Activated naive CD4-positive, alpha-beta T cell treated with Interleukin-2 at 50 U/mL for 16 hours (primary cell): ENCODE data around the gene DDX51.
"Not testable (repeated sequence)": the region's sequence is repeated elsewhere in the genome, so short reads cannot be mapped to it uniquely, and the experiment has no call there.

Source experiments
- DNase-seq: peaks from one replicate; pipeline ENCODE4 v3.0.0-alpha.2; 2020

Gene DDX51

GRCh38 chr12:132109741-132110140, 34.4 kb downstream of the DDX51 start:
- no peak for DNase-seq

GRCh38 chr12:132108211-132108832, 35.8 kb downstream of the DDX51 start:
- DNase-seq, result no peak

GRCh38 chr12:132106921-132107320, 37.2 kb downstream of the DDX51 start:
- DNase-seq, result no peak

GRCh38 chr12:132105467-132105866, 38.7 kb downstream of the DDX51 start:
- DNase-seq, result no peak

GRCh38 chr12:132103542-132104308, 40.4 kb downstream of the DDX51 start:
- no peak for DNase-seq

GRCh38 chr12:132103072-132103471, 41.0 kb downstream of the DDX51 start:
- DNase-seq, result not testable (repeated sequence)

GRCh38 chr12:132102297-132102696, 41.8 kb downstream of the DDX51 start:
- DNase-seq, result no peak

- no peak for DNase-seq
Measured at GRCh38 chr12:132100306-132101065, 43.6 kb downstream of the DDX51 start.

- DNase-seq, result no peak
Measured at GRCh38 chr12:132099739-132100138, 44.4 kb downstream of the DDX51 start.

GRCh38 chr12:132095520-132096409, 48.4 kb downstream of the DDX51 start:
- no peak for DNase-seq

GRCh38 chr12:132094269-132094891, 49.7 kb downstream of the DDX51 start:
- no peak for DNase-seq

GRCh38 chr12:132089407-132089910, 54.7 kb downstream of the DDX51 start:
- no peak for DNase-seq
